Fibroblast of mammary gland (primary cell): ENCODE data around the gene SCN10A.
A peak's percentile ranks its signal among the peaks of the same experiment; 100 is the strongest.

Experiments used
- DNase-seq: peaks from one replicate; pipeline ENCODE4 v3.0.0-alpha.2; 2010; ENCODE audit warnings: low read depth
- H3K4me3 ChIP-seq: 2 replicates; pipeline ENCODE4 v1.5.1; 2011; ENCODE audit warnings: low read depth, mild to moderate bottlenecking, low read length, moderate library complexity; ENCODE audit not compliant: control insufficient read depth
- CTCF ChIP-seq: conservative IDR thresholded peaks from 2 replicates; pipeline ENCODE4 v1.5.1; 2011; ENCODE audit warnings: low read depth, low read length, inconsistent platforms; ENCODE audit not compliant: control insufficient read depth, insufficient read depth

The SCN10A gene

GRCh38 chr3:38726751-38727150 lies 89.3 kb downstream of the SCN10A start:
- no peak overlapping the region for H3K4me3 ChIP-seq
- no peak for TF ChIP-seq CTCF

GRCh38 chr3:38725726-38726419 lies 90.1 kb downstream of the SCN10A start:
- TF ChIP-seq CTCF, result no peak
- H3K4me3 ChIP-seq, result no peak overlapping the region
- peak; percentile 50 for DNase-seq

More at GRCh38 chr3:38726751-38727150, 89.3 kb downstream of the SCN10A start:
- no peak for DNase-seq

GRCh38 chr3:38724392-38724736 lies 91.7 kb downstream of the SCN10A start:
- no peak overlapping the region for H3K4me3 ChIP-seq
- TF ChIP-seq CTCF, result no peak
- no peak for DNase-seq

GRCh38 chr3:38723569-38724391 lies 92.2 kb downstream of the SCN10A start:
- TF ChIP-seq CTCF, result no peak

GRCh38 chr3:38722781-38723568 lies 93.0 kb downstream of the SCN10A start:
- H3K4me3 ChIP-seq, result no peak overlapping the region
- TF ChIP-seq CTCF, result no peak
- peak; percentile 19 for DNase-seq

More at GRCh38 chr3:38723569-38724391, 92.2 kb downstream of the SCN10A start:
- no peak for DNase-seq
- no peak overlapping the region for H3K4me3 ChIP-seq

- TF ChIP-seq CTCF, result no peak
- DNase-seq, result no peak
Observed at GRCh38 chr3:38721207-38721772, 94.7 kb downstream of the SCN10A start.

More at GRCh38 chr3:38721207-38721772, 94.7 kb downstream of the SCN10A start:
- no peak overlapping the region for H3K4me3 ChIP-seq
